Cardiac fibroblast (primary cell): ENCODE results near the gene NUP210L.
A peak's percentile ranks its signal among the peaks of the same experiment; 100 is the strongest.

ENCODE experiments used
- DNase-seq, 2 donors: peaks; one replicate each; pipeline versions ENCODE4 v3.0.0 to v3.0.0-alpha.2; 2010; ENCODE audit warnings: low read depth in 2 of 2
- H3K4me3 ChIP-seq, 2 donors: replicated peaks in 1 of 2; 1 replicate in 1 of 2; 2 replicates in 1 of 2; pipeline ENCODE4 v1.5.1; 2011; ENCODE audit warnings: low read depth in 2 of 2, low read length in 2 of 2, mild to moderate bottlenecking in 2 of 2, moderate library complexity in 1 of 2
- TF ChIP-seq, protein P1 (sequence below): IDR thresholded peaks from one replicate; pipeline ENCODE4 v1.5.1; 2011; ENCODE audit warnings: low read depth, mild to moderate bottlenecking, low read length, inconsistent platforms

NUP210L gene

DNA sequence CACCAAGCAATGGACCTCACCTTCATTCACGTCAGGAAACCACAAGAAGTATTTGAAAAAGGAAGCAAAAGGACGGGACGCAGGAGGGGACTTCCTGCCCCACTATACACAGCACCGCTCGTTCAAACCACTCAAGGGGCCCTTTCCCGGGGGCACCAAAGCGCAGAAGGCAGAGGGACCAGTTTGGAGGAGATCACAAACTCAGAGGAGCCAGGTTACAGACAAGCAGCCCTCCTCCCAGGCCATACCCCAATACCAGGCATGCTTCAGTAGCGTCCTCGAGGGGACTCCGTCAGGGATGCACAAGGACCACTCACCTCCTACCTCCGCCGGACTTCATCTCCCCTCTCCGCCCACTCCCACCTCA lies 197.1 kb downstream of the NUP210L start:
- peak overlapping the region; percentile 92 to 97 for H3K4me3 ChIP-seq
- peak; percentile 14 to 31 for DNase-seq
- TF ChIP-seq, protein P1, sequence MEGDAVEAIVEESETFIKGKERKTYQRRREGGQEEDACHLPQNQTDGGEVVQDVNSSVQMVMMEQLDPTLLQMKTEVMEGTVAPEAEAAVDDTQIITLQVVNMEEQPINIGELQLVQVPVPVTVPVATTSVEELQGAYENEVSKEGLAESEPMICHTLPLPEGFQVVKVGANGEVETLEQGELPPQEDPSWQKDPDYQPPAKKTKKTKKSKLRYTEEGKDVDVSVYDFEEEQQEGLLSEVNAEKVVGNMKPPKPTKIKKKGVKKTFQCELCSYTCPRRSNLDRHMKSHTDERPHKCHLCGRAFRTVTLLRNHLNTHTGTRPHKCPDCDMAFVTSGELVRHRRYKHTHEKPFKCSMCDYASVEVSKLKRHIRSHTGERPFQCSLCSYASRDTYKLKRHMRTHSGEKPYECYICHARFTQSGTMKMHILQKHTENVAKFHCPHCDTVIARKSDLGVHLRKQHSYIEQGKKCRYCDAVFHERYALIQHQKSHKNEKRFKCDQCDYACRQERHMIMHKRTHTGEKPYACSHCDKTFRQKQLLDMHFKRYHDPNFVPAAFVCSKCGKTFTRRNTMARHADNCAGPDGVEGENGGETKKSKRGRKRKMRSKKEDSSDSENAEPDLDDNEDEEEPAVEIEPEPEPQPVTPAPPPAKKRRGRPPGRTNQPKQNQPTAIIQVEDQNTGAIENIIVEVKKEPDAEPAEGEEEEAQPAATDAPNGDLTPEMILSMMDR, result no peak

DNA sequence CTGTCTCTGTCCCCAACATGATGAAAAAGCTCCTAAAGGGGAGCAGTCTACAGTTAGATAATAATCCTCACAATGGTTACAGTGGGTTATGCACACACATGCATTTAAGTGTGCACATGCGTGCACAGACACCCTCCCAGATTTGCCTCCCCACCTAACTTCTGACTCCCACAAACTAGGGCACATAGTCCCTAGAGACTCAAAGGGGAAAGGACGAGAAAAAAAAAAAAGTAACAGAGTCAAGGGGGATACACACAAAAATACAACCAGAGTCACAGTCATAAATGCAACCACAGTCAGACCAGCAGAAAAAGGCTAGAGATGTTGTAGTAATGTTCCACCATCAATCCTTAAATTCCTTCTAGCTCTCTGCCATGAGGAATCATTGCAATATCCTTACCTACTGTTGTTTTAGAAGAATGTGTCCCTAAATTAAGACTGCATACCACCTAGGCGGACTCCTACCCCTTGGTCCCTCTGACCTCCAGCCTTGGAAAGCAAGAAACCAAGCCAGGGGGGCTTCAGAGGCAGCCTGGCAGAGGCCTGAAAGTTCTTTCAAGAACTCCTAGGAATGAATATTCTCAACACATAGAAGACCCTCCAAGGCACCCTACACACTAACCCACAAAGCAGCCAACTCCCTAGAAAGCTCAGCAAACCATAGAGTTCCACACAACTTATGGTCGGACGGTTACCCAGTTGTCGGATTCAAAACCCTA lies 197.7 kb downstream of the NUP210L start:
- TF ChIP-seq, protein P1, result no peak
- peak overlapping the region; percentile 92 to 97 for H3K4me3 ChIP-seq
- no peak for DNase-seq

DNA sequence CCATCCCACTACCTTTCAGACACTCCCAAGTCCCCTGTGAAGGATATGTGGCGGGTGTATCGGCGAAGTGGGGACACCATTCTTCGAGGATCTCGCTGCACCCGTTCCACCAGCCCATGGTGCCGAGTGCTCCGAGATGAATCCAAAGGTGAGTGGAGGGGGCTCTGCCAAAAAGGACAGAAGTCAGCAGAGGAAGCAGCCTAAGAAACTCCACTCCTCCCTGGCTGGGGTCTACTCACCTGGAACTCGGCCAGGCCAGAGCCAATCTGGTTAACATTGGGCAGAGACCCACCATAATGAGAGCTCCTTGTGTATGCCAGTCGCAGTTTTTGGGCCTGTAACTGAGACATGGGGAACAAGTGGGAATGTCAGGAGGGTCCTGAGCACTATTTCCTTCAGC lies 200.0 kb downstream of the NUP210L start:
- no peak for DNase-seq
- TF ChIP-seq, protein P1, result no peak
- no peak overlapping the region for H3K4me3 ChIP-seq

DNA sequence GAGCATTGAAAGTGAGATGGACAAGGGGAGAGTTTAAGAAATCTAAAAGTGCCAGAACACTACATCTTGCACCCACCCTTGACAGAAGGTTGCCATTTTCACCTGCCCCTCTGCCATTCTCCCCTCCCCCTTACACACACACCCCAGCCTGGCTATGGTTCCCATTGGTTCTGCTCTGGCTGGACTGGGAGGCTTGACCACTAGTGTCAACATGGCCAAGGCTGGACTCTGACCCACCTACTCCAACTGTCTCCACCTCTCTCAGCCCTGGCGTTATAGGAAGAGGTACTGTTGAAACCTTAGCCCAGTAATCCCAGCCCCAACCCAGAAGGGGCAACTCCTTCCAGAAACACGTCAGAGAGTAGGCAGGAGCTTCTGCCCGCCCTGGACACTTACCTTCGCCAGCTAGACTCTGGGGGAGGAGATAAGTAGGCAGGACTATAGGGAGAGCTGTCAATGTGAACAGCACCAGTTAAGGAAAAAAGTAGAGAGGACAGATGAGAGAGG lies 201.0 kb downstream of the NUP210L start:
- TF ChIP-seq, protein P1, result no peak
- DNase-seq, result no peak
- no peak overlapping the region for H3K4me3 ChIP-seq

DNA sequence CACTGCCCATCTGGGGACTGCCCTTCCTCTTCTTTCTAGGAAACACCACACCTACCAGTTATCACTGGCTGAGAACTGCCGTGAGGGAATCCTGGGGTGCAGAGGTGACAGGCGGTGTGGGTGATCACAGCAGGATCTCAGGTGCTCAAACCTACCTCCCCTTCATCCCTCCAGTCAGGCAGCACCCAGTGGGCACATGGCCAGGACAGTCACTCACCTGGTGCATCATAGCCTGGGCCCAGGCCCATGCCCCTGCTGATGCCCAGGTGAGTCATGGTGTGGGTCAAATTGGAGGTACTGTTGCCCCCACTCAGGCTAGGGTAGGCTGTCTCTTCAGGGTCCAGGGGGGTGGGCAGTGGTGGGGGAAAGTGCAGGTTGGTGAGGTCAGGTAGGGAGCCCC lies 203.1 kb downstream of the NUP210L start:
- no peak for DNase-seq
- TF ChIP-seq, protein P1, result no peak
- H3K4me3 ChIP-seq, result no peak overlapping the region

DNA sequence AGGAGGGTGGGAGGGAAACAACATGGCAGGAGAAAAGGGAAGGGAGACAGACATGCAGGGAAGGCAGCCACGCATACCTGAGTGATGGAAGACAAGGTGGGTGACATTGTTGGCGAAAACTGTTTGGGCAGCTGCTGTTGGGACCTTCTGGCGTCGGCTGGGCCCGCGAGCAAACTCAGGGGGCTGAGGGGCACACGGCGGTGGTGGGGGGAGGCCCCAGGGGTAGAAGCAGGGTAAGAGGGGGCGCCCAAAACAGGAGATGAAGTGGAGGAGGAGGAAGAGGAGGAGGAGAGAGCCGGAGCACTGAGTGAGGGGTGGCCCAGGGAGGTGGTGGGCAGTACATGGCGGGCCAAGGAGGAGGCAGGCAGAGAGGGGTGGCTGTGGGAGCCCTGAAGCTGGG lies 203.7 kb downstream of the NUP210L start:
- TF ChIP-seq, protein P1, result no peak
- no peak for DNase-seq
- no peak overlapping the region for H3K4me3 ChIP-seq

DNA sequence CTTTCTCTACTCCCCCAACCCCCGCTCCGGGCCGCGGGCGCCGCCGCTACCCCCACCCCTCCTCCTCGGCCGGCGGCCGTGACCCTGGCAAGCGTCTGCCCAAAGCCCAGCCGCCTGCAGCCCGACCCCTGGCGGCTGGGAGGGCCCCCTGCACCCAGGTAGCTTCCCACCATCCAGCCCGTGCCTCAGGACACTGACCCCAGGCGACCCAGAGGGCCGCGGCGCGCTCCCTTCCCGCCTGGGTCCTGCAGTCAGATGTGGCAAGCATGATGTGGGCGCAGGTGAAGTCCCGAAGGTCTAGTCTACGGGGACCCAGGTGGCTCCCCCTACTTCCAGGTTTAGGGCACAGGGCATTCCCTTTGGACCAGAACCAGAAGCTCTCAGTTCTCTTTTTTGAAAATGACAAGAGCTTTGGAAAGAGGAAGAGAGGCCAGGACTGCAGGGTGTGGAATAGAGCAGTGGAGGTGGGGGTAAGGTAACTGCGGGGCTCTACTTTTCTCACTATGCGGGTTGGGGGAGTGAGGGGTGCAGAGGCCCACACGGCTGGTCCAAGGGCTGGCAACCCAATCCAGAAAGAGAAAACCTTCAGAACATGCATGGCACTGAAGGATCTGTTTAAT lies 208.1 kb downstream of the NUP210L start, which contains the start of gene DENND4B:
Gene DENND4B (minus strand): TSS at position 97 of the 620 bp plus-strand sequence. CDS start 2,344 bp downstream, outside the sequence.
- DNase-seq, result peak; percentile 76 to 86
- peak within 1 kb of the TSS; percentile 77 to 78 for H3K4me3 ChIP-seq
- TF ChIP-seq, protein P1, result peak; percentile 84
